ENCODE results near the gene WWOX.

DNA sequence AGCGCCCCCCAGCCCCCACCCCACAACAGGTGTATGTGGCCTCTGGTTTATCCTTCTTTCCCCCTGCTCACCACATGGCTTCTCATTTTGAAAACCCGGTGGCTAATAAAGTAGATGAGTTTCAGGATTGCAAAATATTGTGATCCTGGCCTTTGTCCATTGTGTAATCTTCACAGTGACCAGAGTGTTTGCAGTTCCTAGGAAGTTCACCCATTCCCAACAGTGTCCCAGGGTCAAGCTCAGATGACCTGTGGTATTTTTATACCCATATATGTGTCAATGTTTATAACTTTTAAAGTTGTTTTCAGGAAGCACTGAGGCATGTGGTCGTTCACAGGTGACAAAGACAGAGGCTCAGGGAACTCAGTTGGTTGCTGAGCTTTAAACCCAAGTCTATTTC, 721.9 kb downstream of the WWOX start:
- TF ChIP-seq EZH2 (IDR thresholded peaks at IDR 0.05; ENCODE audit: borderline replicate concordance, low read depth, low read length, poor library complexity, severe bottlenecking), result no peak
- TF ChIP-seq, protein P1, sequence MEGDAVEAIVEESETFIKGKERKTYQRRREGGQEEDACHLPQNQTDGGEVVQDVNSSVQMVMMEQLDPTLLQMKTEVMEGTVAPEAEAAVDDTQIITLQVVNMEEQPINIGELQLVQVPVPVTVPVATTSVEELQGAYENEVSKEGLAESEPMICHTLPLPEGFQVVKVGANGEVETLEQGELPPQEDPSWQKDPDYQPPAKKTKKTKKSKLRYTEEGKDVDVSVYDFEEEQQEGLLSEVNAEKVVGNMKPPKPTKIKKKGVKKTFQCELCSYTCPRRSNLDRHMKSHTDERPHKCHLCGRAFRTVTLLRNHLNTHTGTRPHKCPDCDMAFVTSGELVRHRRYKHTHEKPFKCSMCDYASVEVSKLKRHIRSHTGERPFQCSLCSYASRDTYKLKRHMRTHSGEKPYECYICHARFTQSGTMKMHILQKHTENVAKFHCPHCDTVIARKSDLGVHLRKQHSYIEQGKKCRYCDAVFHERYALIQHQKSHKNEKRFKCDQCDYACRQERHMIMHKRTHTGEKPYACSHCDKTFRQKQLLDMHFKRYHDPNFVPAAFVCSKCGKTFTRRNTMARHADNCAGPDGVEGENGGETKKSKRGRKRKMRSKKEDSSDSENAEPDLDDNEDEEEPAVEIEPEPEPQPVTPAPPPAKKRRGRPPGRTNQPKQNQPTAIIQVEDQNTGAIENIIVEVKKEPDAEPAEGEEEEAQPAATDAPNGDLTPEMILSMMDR (conservative IDR thresholded peaks at IDR 0.05; ENCODE audit: low read depth, low read length), result no peak

Measured in A673 (cell line).